Smooth muscle cell (in vitro differentiated cells): ENCODE results near the gene IFNA13. TPM values are rescaled to one million over a fixed set of nuclear protein-coding genes. Genes with fewer than 3 reads are reported as not detected.

Experiments
- DNase-seq: peaks from one replicate; lab custom pipeline; 2025; ENCODE audit not compliant: unreplicated experiment; lab: John Stamatoyannopoulos, UW
- H2AFZ ChIP-seq: fragments of 200-600 bp; sonication (generic); 2 replicates; pipeline ENCODE4 v1.6.0; 2016; ENCODE audit warnings: antibody characterized with exemption, low read depth, mild to moderate bottlenecking
- H3F3A ChIP-seq: fragments of 200-600 bp; sonication (generic); 2 replicates; pipeline ENCODE4 v1.6.0; 2017; ENCODE audit warnings: antibody characterized with exemption, low read depth
- H3K27ac ChIP-seq: fragments of 200-600 bp; sonication (generic); 2 replicates; pipeline ENCODE4 v1.5.1; 2016; ENCODE audit warnings: low read depth, mild to moderate bottlenecking
- H3K27me3 ChIP-seq: fragments of 200-600 bp; sonication (generic); 2 replicates; pipeline ENCODE4 v1.6.1; 2016; ENCODE audit warnings: low read depth, mild to moderate bottlenecking
- H3K36me3 ChIP-seq: fragments of 200-600 bp; sonication (generic); 2 replicates; pipeline ENCODE4 v1.5.1; 2016; ENCODE audit warnings: low read depth
- H3K4me1 ChIP-seq: fragments of 200-600 bp; sonication (generic); 2 replicates; pipeline ENCODE4 v1.5.1; 2016; ENCODE audit warnings: low read depth
- H3K4me2 ChIP-seq: fragments of 200-600 bp; sonication (generic); 2 replicates; pipeline ENCODE4 v1.6.0; 2016; ENCODE audit warnings: mild to moderate bottlenecking
- H3K4me3 ChIP-seq: fragments of 200-600 bp; sonication (generic); 2 replicates; pipeline ENCODE4 v1.5.1; 2016; ENCODE audit warnings: mild to moderate bottlenecking
- H3K79me2 ChIP-seq: fragments of 200-600 bp; sonication (generic); 2 replicates; pipeline ENCODE4 v1.6.0; 2016; ENCODE audit warnings: low read depth, mild to moderate bottlenecking
- H3K9ac ChIP-seq: fragments of 200-600 bp; sonication (generic); 2 replicates; pipeline ENCODE4 v1.6.0; 2016; ENCODE audit warnings: low read depth
- H3K9me3 ChIP-seq: fragments of 200-600 bp; sonication (generic); replicated peaks from 2 replicates; pipeline ENCODE4 v1.5.1; 2016; ENCODE audit warnings: low read depth
- H4K20me1 ChIP-seq: fragments of 200-600 bp; sonication (generic); 2 replicates; pipeline ENCODE4 v1.6.0; 2016; ENCODE audit warnings: low read depth
- CTCF ChIP-seq: fragments of 200-600 bp; sonication (generic); IDR thresholded peaks from 2 replicates; pipeline ENCODE4 v1.5.1; 2017; ENCODE audit warnings: borderline replicate concordance, mild to moderate bottlenecking, antibody characterized with exemption; ENCODE audit not compliant: insufficient read depth, poor library complexity, severe bottlenecking
- WGBS: methylation state at CpG from one replicate; pipeline ENCODE4 v1.1.7; 2016; ENCODE audit warnings: low lambda C conversion rate; 5-methylcytosine and 5-hydroxymethylcytosine counted together
- polyA plus RNA-seq: library from polyadenylated mRNA; unstranded; fragments of >200 nt; fragmentation: Nextera tagmentation; extraction: Ambion mirVana; gene quantifications from 2 replicates; pipeline ENCODE4 v1.2.1, GENCODE V29; 2016
- total RNA-seq: library from RNA; depleted of rRNA; stranded (reverse); fragments of >200 nt; gene quantifications from 2 replicates; pipeline ENCODE4 v1.2.3, GENCODE V29; 2014

The IFNA13 gene
- total and polyA plus RNA-seq, 2 experiments from 2014 or later = not detected

DNA sequence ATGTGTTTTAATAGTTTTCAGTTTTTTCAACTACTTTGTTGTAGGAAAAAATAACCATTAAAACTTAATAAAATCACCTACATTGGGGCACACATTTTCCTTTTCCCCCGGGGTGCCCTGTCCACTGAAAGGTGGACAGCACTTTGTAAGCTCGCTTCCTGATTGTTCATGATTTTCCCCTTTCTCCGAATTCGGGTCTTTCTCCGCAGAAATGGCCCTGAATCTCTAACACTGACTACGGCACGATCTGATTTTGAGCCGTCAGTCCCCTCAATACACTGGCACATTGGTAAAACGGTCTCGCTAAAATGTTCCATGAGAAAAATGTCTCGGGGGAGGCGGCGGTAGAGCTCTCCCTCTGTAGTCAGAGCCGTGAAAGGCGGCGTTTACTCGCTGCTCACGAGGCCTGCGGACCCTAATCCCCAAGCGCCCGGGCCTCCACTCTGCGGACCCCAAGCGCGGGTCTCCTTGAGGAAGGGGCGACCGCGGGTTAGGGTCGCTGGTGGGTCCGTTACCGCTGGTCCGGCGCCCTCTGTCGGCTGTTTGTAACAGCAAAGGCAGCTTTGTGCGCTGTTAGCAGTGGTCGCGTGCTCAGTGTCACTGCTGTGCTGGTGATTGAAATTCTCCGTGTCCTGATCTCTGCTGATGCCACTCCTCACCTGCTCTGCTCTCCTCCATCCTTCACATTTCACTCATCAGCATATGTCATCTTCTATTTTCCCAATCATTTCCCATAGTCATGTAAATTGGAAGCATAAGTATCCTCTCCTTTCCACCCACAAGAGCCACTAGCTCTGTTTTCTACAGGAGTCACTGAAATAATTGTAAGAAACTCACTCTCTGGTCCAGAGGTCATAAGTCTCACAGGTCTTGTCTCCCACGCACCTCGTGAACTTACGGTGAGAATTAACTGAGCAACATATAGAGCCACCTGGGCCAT is 28.2 kb upstream of the IFNA13 start:
- H3K9ac ChIP-seq = peak overlapping the region; percentile 51
- 9% methylated on average over 40 of the region's 40 CpGs for WGBS
- no peaks in the 10 kb centered on the region for H3F3A ChIP-seq
- peak overlapping the region; percentile 85 for H2AFZ ChIP-seq
- peaks cover 18% of the 10 kb centered on the region for H3K27me3 ChIP-seq
- H3K27ac ChIP-seq = no peak overlapping the region
- H3K79me2 ChIP-seq = no peaks in the 10 kb centered on the region
- peak overlapping the region; percentile 92 for H3K4me2 ChIP-seq
- H3K4me1 ChIP-seq = no peaks in the 10 kb centered on the region
- H3K36me3 ChIP-seq = no peaks in the 10 kb centered on the region
- H3K4me3 ChIP-seq = peak overlapping the region; percentile 84
- peak; percentile 89 for TF ChIP-seq CTCF
- H3K9me3 ChIP-seq = no peaks in the 10 kb centered on the region
- no peaks in the 10 kb centered on the region for H4K20me1 ChIP-seq
- DNase-seq = peak; percentile 8

DNA sequence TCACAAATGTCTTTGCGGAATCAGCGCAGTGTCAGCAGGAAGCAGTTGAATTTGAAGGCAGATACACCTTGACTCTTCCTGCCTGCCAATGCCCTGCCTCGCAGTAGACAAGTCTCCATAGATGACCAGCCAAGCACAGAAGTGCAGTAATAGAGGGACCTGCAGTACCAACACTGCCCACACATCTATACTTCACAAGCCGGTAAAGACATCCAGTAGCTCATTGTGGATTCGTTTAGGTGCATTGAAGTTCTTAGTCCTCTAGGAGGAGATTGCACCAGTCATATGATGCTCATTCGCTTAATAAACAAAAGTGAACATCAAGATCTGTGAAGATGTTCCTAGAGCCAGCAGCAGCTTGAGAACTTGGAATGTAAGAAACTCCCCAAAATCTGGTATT is 24.4 kb upstream of the IFNA13 start:
- Histone ChIP-seq H3K4me3 (no peak overlapping the region), H3F3A (no peaks in the 10 kb centered on the region), H2AFZ (no peak overlapping the region), H4K20me1 (no peaks in the 10 kb centered on the region), H3K4me2 (no peak overlapping the region), H3K79me2 (no peaks in the 10 kb centered on the region), H3K27me3 (peaks cover 18% of the 10 kb centered on the region), H3K27ac (no peak overlapping the region), H3K9me3 (no peaks in the 10 kb centered on the region), H3K36me3 (no peaks in the 10 kb centered on the region), H3K9ac (no peak overlapping the region), H3K4me1 (no peaks in the 10 kb centered on the region)
- TF ChIP-seq CTCF = peak; percentile 24
- WGBS = 85% methylated on average over 6 of the region's 6 CpGs
- no peak for DNase-seq

GRCh38 chr9:21385131-21385670 is 17.3 kb upstream of the IFNA13 start, which contains the start of gene IFNA2:
IFNA2 (minus strand) TSS chr9:21385398; CDS start chr9:21385329, 69 bp downstream.
- no peak for DNase-seq
- H3K4me3 ChIP-seq = no peak within 1 kb of the TSS
- TF ChIP-seq CTCF = no peak
- H3K36me3 ChIP-seq = no peaks in the 10 kb centered on the region
- peaks cover 11% of the 10 kb centered on the region for H3K27me3 ChIP-seq
- H4K20me1 ChIP-seq = no peaks in the 10 kb centered on the region
- no peak within 1 kb of the TSS for H3K9ac ChIP-seq
- H3K4me1 ChIP-seq = no peaks in the 10 kb centered on the region
- no peak within 1 kb of the TSS for H2AFZ ChIP-seq
- no peak within 1 kb of the TSS for H3K27ac ChIP-seq
- H3K4me2 ChIP-seq = no peak within 1 kb of the TSS
- 60% methylated on average over 1 of the region's 1 CpG for WGBS
- H3K79me2 ChIP-seq = no peaks in the 10 kb centered on the region
- H3K9me3 ChIP-seq = no peaks in the 10 kb centered on the region
- no peaks in the 10 kb centered on the region for H3F3A ChIP-seq
